Hippocampal formation (tissue), 2 donors: Measurements from ENCODE around the gene PDHX.
"Not testable (repeated sequence)": the region's sequence is repeated elsewhere in the genome, so short reads cannot be mapped to it uniquely, and the experiment has no call there.

Experiments used
- DNase-seq, 2 donors: peaks; one replicate each; lab custom pipeline; 2025; lab: John Stamatoyannopoulos, UW

Gene PDHX

GRCh38 chr11:34910817-34911216, 5.6 kb upstream of the PDHX start:
- DNase-seq = no peak

GRCh38 chr11:34911676-34912075, 4.7 kb upstream of the PDHX start:
- no peak for DNase-seq

GRCh38 chr11:34913556-34913955, 2.9 kb upstream of the PDHX start:
- not testable (repeated sequence) for DNase-seq

GRCh38 chr11:34915136-34916014, 1.0 kb upstream of the PDHX start:
- DNase-seq = peak in 1 of 2 donors; percentile 55

- DNase-seq = no peak
Observed at GRCh38 chr11:34916843-34917770, 689 bp downstream of the PDHX start.

GRCh38 chr11:34921156-34921555, 4.7 kb downstream of the PDHX start:
- DNase-seq = no peak

GRCh38 chr11:34924714-34925113, 8.3 kb downstream of the PDHX start:
- DNase-seq = no peak

- peak in 1 of 2 donors; percentile 67 for DNase-seq
Observed at GRCh38 chr11:34926101-34926830, 9.8 kb downstream of the PDHX start.

GRCh38 chr11:34926831-34927132, 10.4 kb downstream of the PDHX start:
- no peak for DNase-seq

GRCh38 chr11:34928268-34928959, 12.0 kb downstream of the PDHX start:
- DNase-seq = no peak

- DNase-seq = no peak
Observed at GRCh38 chr11:34928960-34929680, 12.7 kb downstream of the PDHX start.

GRCh38 chr11:34929794-34930763, 13.7 kb downstream of the PDHX start:
- no peak for DNase-seq

GRCh38 chr11:34936945-34937629, 20.7 kb downstream of the PDHX start:
- DNase-seq = no peak

GRCh38 chr11:34938611-34939010, 22.2 kb downstream of the PDHX start:
- DNase-seq = peak in 1 of 2 donors; percentile 20

- DNase-seq = no peak
Observed at GRCh38 chr11:34940026-34940677, 23.7 kb downstream of the PDHX start.

- no peak for DNase-seq
Observed at GRCh38 chr11:34941688-34942087, 25.3 kb downstream of the PDHX start.

- no peak for DNase-seq
Observed at GRCh38 chr11:34944692-34945091, 28.3 kb downstream of the PDHX start.

GRCh38 chr11:34948696-34949095, 32.3 kb downstream of the PDHX start:
- no peak for DNase-seq

- DNase-seq = no peak
Observed at GRCh38 chr11:34953955-34954354, 37.5 kb downstream of the PDHX start.
